H1 (cell line): ENCODE measurements around the gene GMPR. TPM values are rescaled to one million over a fixed set of nuclear protein-coding genes. Genes with fewer than 3 reads are reported as not detected.

Experiments
- CTCF ChIA-PET: fragments of 300-600 bp; sonication (Branson Sonifier 250); formaldehyde crosslinking; loops from one replicate; lab custom pipeline; 2021; ENCODE audit not compliant: partially characterized antibody; lab: Charles Lee
- POLR2A ChIA-PET: fragments of 300-600 bp; sonication (Branson Sonifier 250); formaldehyde crosslinking; loops from one replicate; lab custom pipeline; 2021; ENCODE audit warnings: inconsistent platforms; ENCODE audit not compliant: partially characterized antibody; lab: Charles Lee
- DNase-seq, 2 experiments: peaks; one replicate each; pipeline versions ENCODE4 v3.0.0 to v3.0.0-alpha.2; 2010 to 2022; ENCODE audit warnings: low spot score in 2 of 2, low read depth in 1 of 2, mixed read lengths in 1 of 2
- FAIRE-seq: peaks from 2 replicates; lab custom pipeline; 2011; peaks lifted over from hg19 to GRCh38; lab: Jason Lieb, UNC
- H2AFZ ChIP-seq: 2 replicates; pipeline ENCODE4 v1.8.1; 2012; ENCODE audit warnings: low read length, inconsistent platforms
- H2AK5ac ChIP-seq: 2 replicates; pipeline ENCODE4 v1.6.1; 2013; ENCODE audit warnings: low read depth, low read length
- H2BK120ac ChIP-seq: replicated peaks from 2 replicates; pipeline ENCODE3; 2013; ENCODE audit warnings: low read depth, low read length, inconsistent platforms
- H2BK12ac ChIP-seq: 2 replicates; pipeline ENCODE4 v1.6.1; 2013; ENCODE audit warnings: low read depth, low read length
- H2BK15ac ChIP-seq: 2 replicates; pipeline ENCODE4 v1.6.1; 2013; ENCODE audit warnings: low read length
- H2BK20ac ChIP-seq: 2 replicates; pipeline ENCODE4 v1.6.1; 2013; ENCODE audit warnings: low read length
- H2BK5ac ChIP-seq: 2 replicates; pipeline ENCODE4 v1.6.1; 2013; ENCODE audit warnings: low read depth, low read length
- H3K14ac ChIP-seq: 2 replicates; pipeline ENCODE4 v1.6.1; 2013; ENCODE audit warnings: inconsistent platforms; ENCODE audit not compliant: insufficient read length
- H3K18ac ChIP-seq: 2 replicates; pipeline ENCODE4 v1.6.1; 2013; ENCODE audit warnings: low read length; ENCODE audit errors: extremely low read depth
- H3K23ac ChIP-seq: 2 replicates; pipeline ENCODE4 v1.6.1; 2013; ENCODE audit warnings: inconsistent platforms; ENCODE audit not compliant: insufficient read length
- H3K23me2 ChIP-seq: 2 replicates; pipeline ENCODE4 v1.6.1; 2013; ENCODE audit warnings: low read depth, low read length
- H3K27ac ChIP-seq: 2 replicates; pipeline ENCODE4 v1.6.1; 2011; ENCODE audit warnings: low read depth, low read length, inconsistent platforms
- H3K27me3 ChIP-seq, 4 experiments: replicated peaks in 1 of 4; 1 replicate in 1 of 4; 2 replicates in 3 of 4; pipeline versions ENCODE4 v1.6.1 to v1.8.1; 2011 to 2013; ENCODE audit warnings: low read length in 3 of 4, mild to moderate bottlenecking in 3 of 4, inconsistent platforms in 2 of 4, mixed read lengths in 2 of 4, moderate library complexity in 1 of 4; ENCODE audit not compliant: control insufficient read depth in 3 of 4, insufficient read depth in 3 of 4; ENCODE audit errors: extremely low read depth in 1 of 4
- H3K36me3 ChIP-seq, 4 experiments: 2 replicates each; pipeline versions ENCODE4 v1.6.1 to v1.8.1; 2011 to 2013; ENCODE audit warnings: mild to moderate bottlenecking in 4 of 4, low read length in 3 of 4, moderate library complexity in 2 of 4, control low read depth in 1 of 4, inconsistent platforms in 1 of 4; ENCODE audit not compliant: insufficient read depth in 4 of 4, control insufficient read depth in 2 of 4
- H3K4ac ChIP-seq: replicated peaks from 2 replicates; pipeline ENCODE3; 2013; ENCODE audit warnings: low read length, low read depth, mixed read lengths, inconsistent platforms; ENCODE audit not compliant: insufficient read length
- H3K4me1 ChIP-seq, 4 experiments: replicated peaks in 1 of 4; 1 replicate in 1 of 4; 2 replicates in 3 of 4; pipeline versions ENCODE4 v1.6.1 to v1.8.1; 2011 to 2013; ENCODE audit warnings: low read length in 3 of 4, inconsistent platforms in 2 of 4, mixed read lengths in 1 of 4; ENCODE audit not compliant: insufficient read depth in 4 of 4, control insufficient read depth in 3 of 4
- H3K4me2 ChIP-seq, 2 experiments: 2 replicates each; pipeline versions ENCODE4 v1.6.1 to v1.8.1; 2011 to 2013; ENCODE audit warnings: low read depth in 2 of 2, low read length in 2 of 2, control low read depth in 1 of 2, inconsistent platforms in 1 of 2, mild to moderate bottlenecking in 1 of 2; ENCODE audit not compliant: insufficient read depth in 1 of 2
- H3K4me3 ChIP-seq, 4 experiments: fragments of 200-600, 300-600 bp in 1 of 4; sonication (generic), shearing (Covaris generic), sonication (Bioruptor Twin) in 1 of 4; 2 replicates each; pipeline versions ENCODE4 v1.5.1 to v1.8.1; 2011 to 2016; ENCODE audit warnings: low read length in 4 of 4, low read depth in 3 of 4, control low read depth in 2 of 4, inconsistent platforms in 2 of 4, mild to moderate bottlenecking in 2 of 4, mixed read lengths in 1 of 4, moderate library complexity in 1 of 4; ENCODE audit not compliant: insufficient read depth in 2 of 4; ENCODE audit errors: extremely low read depth in 1 of 4
- H3K56ac ChIP-seq: replicated peaks from 2 replicates; pipeline ENCODE3; 2013; ENCODE audit warnings: low read depth, mild to moderate bottlenecking, mixed read lengths, low read length, inconsistent platforms; ENCODE audit not compliant: insufficient read length
- H3K79me1 ChIP-seq: 2 replicates; pipeline ENCODE4 v1.6.1; 2013; ENCODE audit warnings: low read depth, low read length, control low read depth
- H3K79me2 ChIP-seq, 2 experiments: 2 replicates each; pipeline versions ENCODE4 v1.6.1 to v1.8.1; 2012 to 2013; ENCODE audit warnings: low read length in 2 of 2, mild to moderate bottlenecking in 2 of 2, inconsistent platforms in 1 of 2; ENCODE audit not compliant: insufficient read depth in 2 of 2, control insufficient read depth in 1 of 2
- H3K9ac ChIP-seq, 4 experiments: replicated peaks in 1 of 4; 1 replicate in 1 of 4; 2 replicates in 3 of 4; pipeline versions ENCODE4 v1.6.1 to v1.8.1; 2011 to 2013; ENCODE audit warnings: low read depth in 3 of 4, low read length in 3 of 4, control low read depth in 2 of 4, mild to moderate bottlenecking in 2 of 4, moderate library complexity in 2 of 4, inconsistent platforms in 1 of 4; ENCODE audit errors: extremely low read depth in 1 of 4
- H3K9me3 ChIP-seq, 2 experiments: 2 replicates each; pipeline versions ENCODE4 v1.6.1 to v1.8.1; 2012 to 2013; ENCODE audit warnings: mild to moderate bottlenecking in 2 of 2, moderate library complexity in 2 of 2, control low read depth in 1 of 2, inconsistent platforms in 1 of 2, low read depth in 1 of 2, low read length in 1 of 2, mixed read lengths in 1 of 2; ENCODE audit not compliant: insufficient read depth in 2 of 2
- H4K20me1 ChIP-seq, 2 experiments: replicated peaks in 1 of 2; 2 replicates each; pipeline versions ENCODE3 to v1.8.1; 2011 to 2013; ENCODE audit warnings: inconsistent platforms in 2 of 2, low read length in 2 of 2, mild to moderate bottlenecking in 1 of 2; ENCODE audit not compliant: insufficient read depth in 2 of 2, control insufficient read depth in 1 of 2
- H4K5ac ChIP-seq: 2 replicates; pipeline ENCODE4 v1.6.1; 2013; ENCODE audit warnings: low read length, low read depth, mixed read lengths, inconsistent platforms; ENCODE audit not compliant: insufficient read length
- H4K8ac ChIP-seq: 2 replicates; pipeline ENCODE4 v1.8.0; 2013; ENCODE audit warnings: mild to moderate bottlenecking, moderate library complexity, low read length, inconsistent platforms; ENCODE audit not compliant: insufficient read depth; ENCODE audit errors: extremely low read depth
- H4K91ac ChIP-seq: replicated peaks from 2 replicates; pipeline ENCODE3; 2013; ENCODE audit warnings: low read length, mixed read lengths, inconsistent platforms; ENCODE audit not compliant: insufficient read length
- ASH2L ChIP-seq: fragments of 200-600, 300-600 bp; sonication (generic); IDR thresholded peaks from one replicate; pipeline ENCODE4 v1.7.1; 2017; ENCODE audit warnings: low read length
- BCL11A ChIP-seq, 2 experiments: IDR thresholded peaks; one replicate each; pipeline ENCODE4 v1.6.1; 2011; ENCODE audit warnings: low read depth in 2 of 2, low read length in 2 of 2, mild to moderate bottlenecking in 2 of 2
- CEBPB ChIP-seq: IDR thresholded peaks from 2 replicates; pipeline ENCODE4 v1.6.1; 2012; ENCODE audit warnings: low read depth, low read length
- JUND ChIP-seq: IDR thresholded peaks from 2 replicates; pipeline ENCODE4 v1.6.1; 2011; ENCODE audit warnings: mild to moderate bottlenecking, improper control_type of control experiment, low read length
- POLR2A ChIP-seq, 2 experiments: IDR thresholded peaks; 1 replicate in 1 of 2; 2 replicates in 1 of 2; pipeline ENCODE4 v1.6.1; 2011; ENCODE audit warnings: low read depth in 2 of 2, low read length in 2 of 2, mild to moderate bottlenecking in 2 of 2; ENCODE audit errors: control extremely low read depth in 1 of 2
- RFX5 ChIP-seq: IDR thresholded peaks from 2 replicates; pipeline ENCODE4 v1.6.1; 2011; ENCODE audit warnings: low read depth, low read length, improper control_type of control experiment, borderline replicate concordance
- WGBS, 2 experiments: shearing (Covaris generic) in 1 of 2; methylation state at CpG; one replicate each; pipeline versions ENCODE4 v1.1.6 to v1.1.7; 2013 to 2015; ENCODE audit warnings: low lambda C conversion rate in 2 of 2, mixed read lengths in 2 of 2, inconsistent platforms in 1 of 2, low coverage in 1 of 2, missing lambda C conversion rate in 1 of 2; ENCODE audit not compliant: insufficient replicate concordance in 2 of 2, insufficient coverage in 1 of 2, insufficient read length in 1 of 2; ENCODE audit errors: extremely low coverage in 1 of 2, missing lambda C conversion rate in 1 of 2; 5-methylcytosine and 5-hydroxymethylcytosine counted together
- polyA plus RNA-seq, 7 experiments: library from polyadenylated mRNA; depleted of rRNA in 3 of 7; stranded (reverse) in 5 of 7; unstranded in 2 of 7; fragments of >200 nt in 5 of 7; fragments of 200-250 nt in 2 of 7; gene quantifications; 1 replicate in 5 of 7; 2 replicates in 1 of 7; 4 replicates in 1 of 7; pipeline versions ENCODE4 v1.2.1 to v1.2.3, GENCODE V29; 2011 to 2013; ENCODE audit warnings: missing spikeins in 2 of 7, mixed read lengths in 2 of 7
- total RNA-seq: library from RNA; stranded (reverse); fragmentation: NEBNext Ultra II Directional; extraction: Animal tissue kit (Norgen Biotek cat#: 25700); gene quantifications from 2 replicates; pipeline ENCODE4 v1.2.1, GENCODE V29; 2021
- TF ChIP-seq, protein P1 (sequence below): IDR thresholded peaks from 2 replicates; pipeline ENCODE4 v1.6.1; 2011; ENCODE audit warnings: low read depth, mild to moderate bottlenecking, low read length; ENCODE audit not compliant: insufficient read depth

Gene GMPR
- total and polyA plus RNA-seq, 2 of the 8 experiments (the other 6 are each of a cell fraction or from before 2014, with no cell fraction given) = 0.99 to 1.2 TPM

DNA sequence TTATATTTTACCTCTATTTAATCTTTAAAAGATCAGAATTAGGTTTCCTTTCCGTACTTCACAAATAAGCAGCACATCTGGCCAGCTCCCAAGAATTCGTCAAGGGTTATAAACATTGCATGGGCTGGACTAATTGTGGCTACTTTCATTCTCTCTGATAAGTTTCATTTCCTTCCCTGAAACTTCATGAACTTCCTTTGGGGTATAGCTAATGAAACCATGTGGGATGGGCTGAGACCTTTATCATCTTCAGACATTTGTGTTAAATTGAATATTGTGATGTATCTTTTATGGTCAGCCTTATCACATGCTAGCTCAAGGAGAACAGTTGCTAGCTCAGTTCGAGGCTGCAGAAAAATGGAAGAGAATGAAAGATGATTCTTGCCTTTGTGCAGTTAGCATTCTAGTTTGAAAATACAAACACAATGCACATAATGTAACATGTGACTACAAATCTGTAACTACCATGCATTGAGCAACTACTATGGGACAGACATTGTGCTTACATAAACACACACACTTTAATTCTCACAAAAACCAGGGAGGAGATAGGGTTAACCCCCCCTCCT is 1.7 kb upstream of the GMPR start:
- no peak overlapping the region for H2AFZ ChIP-seq
- no peak overlapping the region for H4K91ac ChIP-seq
- H3K9me3 ChIP-seq = no peaks in the 10 kb centered on the region
- no peak overlapping the region for H3K18ac ChIP-seq
- H3K79me2 ChIP-seq = no peaks in the 10 kb centered on the region
- no peak overlapping the region for H3K14ac ChIP-seq
- H3K79me1 ChIP-seq = no peaks in the 10 kb centered on the region
- no peaks in the 10 kb centered on the region for H4K20me1 ChIP-seq
- H2BK20ac ChIP-seq = no peak overlapping the region
- peaks cover 12 to 36% (median 30%) of the 10 kb centered on the region in 4 experiments for H3K27me3 ChIP-seq
- H3K23ac ChIP-seq = no peak overlapping the region
- H3K9ac ChIP-seq = no peak overlapping the region
- H3K4me2 ChIP-seq = no peak overlapping the region
- POLR2A ChIA-PET = no interaction called here
- no peak overlapping the region for H2BK120ac ChIP-seq
- H4K5ac ChIP-seq = no peak overlapping the region
- H3K36me3 ChIP-seq = no peaks in the 10 kb centered on the region
- FAIRE-seq (no peak), DNase-seq (no peak)
- H3K56ac ChIP-seq = no peak overlapping the region
- no peak overlapping the region for H3K4me3 ChIP-seq
- no peak overlapping the region for H2BK15ac ChIP-seq
- no peak overlapping the region for H2BK12ac ChIP-seq
- H3K4me1 ChIP-seq = peaks cover 0 to 6% (median 3%) of the 10 kb centered on the region in 4 experiments; a peak in 4 of 7 replicates
- H3K27ac ChIP-seq = no peak overlapping the region
- H4K8ac ChIP-seq = no peak overlapping the region
- no peak overlapping the region for H2BK5ac ChIP-seq
- 77% methylated on average over 3 of the region's 3 CpGs; no CpG with 5 or more reads in 1 of the 2 experiments for WGBS, 2 experiments
- H3K23me2 ChIP-seq = peaks cover 11% of the 10 kb centered on the region
- CTCF ChIA-PET = interaction anchor here (0.6 to 1.5 kb wide), 3 partner anchors 43 to 172 kb away, joined by 3 to 5 read pairs (median 4); no protein-coding TSS in a partner anchor
- no peak overlapping the region for H3K4ac ChIP-seq
- H2AK5ac ChIP-seq = no peak overlapping the region
- no peak for TF ChIP-seq CEBPB
- TF ChIP-seq, protein P1, sequence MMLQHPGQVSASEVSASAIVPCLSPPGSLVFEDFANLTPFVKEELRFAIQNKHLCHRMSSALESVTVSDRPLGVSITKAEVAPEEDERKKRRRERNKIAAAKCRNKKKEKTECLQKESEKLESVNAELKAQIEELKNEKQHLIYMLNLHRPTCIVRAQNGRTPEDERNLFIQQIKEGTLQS = no peak
- no peak for TF ChIP-seq BCL11A (IDR thresholded peaks at IDR 0.05; ENCODE audit: low read depth in 2 of 2, low read length in 2 of 2)
- TF ChIP-seq ASH2L = no peak
- TF ChIP-seq POLR2A (IDR thresholded peaks at IDR 0.05; ENCODE audit: control extremely low read depth in 1 of 2, low read depth in 2 of 2, low read length in 2 of 2) = no peak
- TF ChIP-seq RFX5 = no peak
- TF ChIP-seq JUND = no peak
